HepG2 (cell line): ENCODE results near the gene MYCT1. TPM values are rescaled to one million over a fixed set of nuclear protein-coding genes. Genes with fewer than 3 reads are reported as not detected.

ENCODE experiments used
- ATAC-seq: fragments of 200-7000 bp; cut with Tn5 transposase; 3 replicates; pipeline ENCODE4 v1.9.1; 2020; ENCODE audit warnings: mild to moderate bottlenecking, moderate library complexity
- BruUV-seq: library from RNA; stranded (reverse); fragments of 400-500 nt; replicated peaks from 2 replicates; lab custom pipeline; 2021; lab: Mats Ljungman, UMichigan
- CTCF ChIA-PET: fragments of 300-600 bp; formaldehyde crosslinking; extraction: SDS; loops from one replicate; lab custom pipeline; 2021; ENCODE audit warnings: low total read pairs, inconsistent platforms, low intra/inter-chr PET ratio; lab: Yijun Ruan, JAX
- POLR2A ChIA-PET: fragments of 350-600 bp; sonication (Branson Sonifier 250); formaldehyde crosslinking; loops from one replicate; lab custom pipeline; 2020; ENCODE audit warnings: antibody characterized with exemption, inconsistent platforms; lab: Yijun Ruan, JAX
- DNase-seq: peaks from one replicate; pipeline ENCODE4 v3.0.0-alpha.2; 2015; ENCODE audit warnings: low spot score
- FAIRE-seq: peaks from 3 replicates; lab custom pipeline; 2011; peaks lifted over from hg19 to GRCh38; lab: Jason Lieb, UNC
- H2AFZ ChIP-seq: one replicate; pipeline ENCODE4 v1.6.1; 2011; ENCODE audit warnings: low read length, inconsistent platforms
- H3K27ac ChIP-seq: fragments of 300-600 bp; 3 replicates; pipeline ENCODE4 v1.8.0; 2011; ENCODE audit warnings: mixed run types, mild to moderate bottlenecking, mixed read lengths, low read length, inconsistent platforms; ENCODE audit not compliant: insufficient read depth; ENCODE audit errors: extremely low read length
- H3K27me3 ChIP-seq, 2 experiments: fragments of 200-600 bp in 1 of 2; 2 replicates in 1 of 2; 3 replicates in 1 of 2; pipeline versions ENCODE4 v1.6.0 to v1.8.0; 2011; ENCODE audit warnings: low read length in 2 of 2, mild to moderate bottlenecking in 2 of 2, moderate library complexity in 2 of 2, inconsistent platforms in 1 of 2; ENCODE audit not compliant: insufficient read depth in 2 of 2, control insufficient read depth in 1 of 2
- H3K36me3 ChIP-seq, 2 experiments: fragments of 200-600 bp in 1 of 2; replicated peaks in 1 of 2; 2 replicates in 1 of 2; 3 replicates in 1 of 2; pipeline versions ENCODE4 v1.5.1 to v1.8.0; 2011; ENCODE audit warnings: low read length in 2 of 2, inconsistent platforms in 1 of 2; ENCODE audit not compliant: insufficient read depth in 2 of 2, control insufficient read depth in 1 of 2
- H3K4me1 ChIP-seq: 2 replicates; pipeline ENCODE4 v1.5.1; 2012; ENCODE audit warnings: low read length, inconsistent platforms; ENCODE audit not compliant: insufficient read depth
- H3K4me2 ChIP-seq: 2 replicates; pipeline ENCODE4 v1.6.0; 2011; ENCODE audit warnings: low read depth, low read length, inconsistent platforms
- H3K4me3 ChIP-seq, 3 experiments: fragments of 200-600 bp in 1 of 3; sonication (generic), shearing (Covaris generic) in 1 of 3; replicated peaks in 1 of 3; 2 replicates each; pipeline ENCODE4 v1.5.1; 2011 to 2016; ENCODE audit warnings: low read length in 3 of 3, inconsistent platforms in 2 of 3, low read depth in 2 of 3, mild to moderate bottlenecking in 2 of 3, control low read depth in 1 of 3, mixed read lengths in 1 of 3; ENCODE audit not compliant: insufficient read depth in 1 of 3
- H3K79me2 ChIP-seq: one replicate; pipeline ENCODE4 v1.6.1; 2011; ENCODE audit warnings: low read length, inconsistent platforms; ENCODE audit not compliant: insufficient read depth
- H3K9ac ChIP-seq: 2 replicates; pipeline ENCODE4 v1.6.0; 2011; ENCODE audit warnings: mild to moderate bottlenecking, low read depth, low read length, inconsistent platforms; ENCODE audit not compliant: insufficient read depth
- H3K9me3 ChIP-seq: 2 replicates; pipeline ENCODE4 v1.5.1; 2012; ENCODE audit warnings: mild to moderate bottlenecking, low read length
- H4K20me1 ChIP-seq: 2 replicates; pipeline ENCODE4 v1.6.0; 2011; ENCODE audit warnings: inconsistent platforms, mild to moderate bottlenecking, low read length, moderate library complexity; ENCODE audit not compliant: insufficient read depth
- AKNA ChIP-seq: sonication (generic); formaldehyde crosslinking; IDR thresholded peaks from 2 replicates; pipeline ENCODE4 v1.4.0; 2020; ENCODE audit warnings: missing genetic modification reagents, borderline replicate concordance
- CAMTA2 ChIP-seq: sonication (generic); formaldehyde crosslinking; IDR thresholded peaks from 2 replicates; pipeline ENCODE4 v1.4.0; 2020; ENCODE audit warnings: mild to moderate bottlenecking, missing genetic modification reagents, borderline replicate concordance
- CTCF ChIP-seq: sonication (generic); formaldehyde crosslinking; IDR thresholded peaks from 2 replicates; pipeline ENCODE4 v1.5.0; 2020; ENCODE audit warnings: mild to moderate bottlenecking, missing genetic modification reagents, moderate library complexity
- ETS1 ChIP-seq: sonication (generic); formaldehyde crosslinking; IDR thresholded peaks from 2 replicates; pipeline ENCODE4 v1.4.0; 2020; ENCODE audit warnings: missing genetic modification reagents
- MTF1 ChIP-seq: sonication (generic); formaldehyde crosslinking; IDR thresholded peaks from 2 replicates; pipeline ENCODE4 v1.5.0; 2020; ENCODE audit warnings: missing genetic modification reagents
- MTF2 ChIP-seq: sonication (generic); formaldehyde crosslinking; IDR thresholded peaks from 2 replicates; pipeline ENCODE4 v1.5.0; 2020; ENCODE audit warnings: missing genetic modification reagents, borderline replicate concordance
- NR1H2 ChIP-seq: sonication (generic); formaldehyde crosslinking; IDR thresholded peaks from 2 replicates; pipeline ENCODE4 v1.8.1; 2022; ENCODE audit warnings: low read depth, missing genetic modification reagents, borderline replicate concordance
- SRF ChIP-seq: IDR thresholded peaks from 2 replicates; pipeline ENCODE4 v1.6.1; 2011; ENCODE audit warnings: mild to moderate bottlenecking, low read depth, low read length, moderate library complexity
- YEATS4 ChIP-seq: sonication (generic); formaldehyde crosslinking; IDR thresholded peaks from 2 replicates; pipeline ENCODE4 v1.4.0; 2020; ENCODE audit warnings: missing genetic modification reagents, borderline replicate concordance
- ZNF367 ChIP-seq: sonication (generic); formaldehyde crosslinking; IDR thresholded peaks from 2 replicates; pipeline ENCODE4 v1.4.0; 2020; ENCODE audit warnings: missing genetic modification reagents, borderline replicate concordance
- ZSCAN30 ChIP-seq: sonication (generic); formaldehyde crosslinking; IDR thresholded peaks from 2 replicates; pipeline ENCODE4 v1.5.0; 2020; ENCODE audit warnings: mild to moderate bottlenecking, missing genetic modification reagents
- WGBS: methylation state at CpG from one replicate; pipeline ENCODE4 v1.1.6; 2017; ENCODE audit warnings: low lambda C conversion rate; 5-methylcytosine and 5-hydroxymethylcytosine counted together
- in situ Hi-C: cut with HindIII; loops from 2 replicates; pipeline ENCODE4 v1.10.0; 2017; ENCODE audit warnings: low pct_unique_long_range_greater_than_20kb; ENCODE audit not compliant: extremely low pct_ligation_motif_present
- intact Hi-C: fragments of 100-400 bp; cut with micrococcal nuclease; formaldehyde crosslinking; loops from one replicate; pipeline ENCODE4 v1.10.0; 2022; ENCODE audit not compliant: unreplicated experiment
- polyA plus RNA-seq, 8 experiments: library from polyadenylated mRNA; depleted of rRNA in 3 of 8; stranded (reverse) in 7 of 8; unstranded in 1 of 8; fragments of >200 nt; fragmentation: Illumina TruSeq in 4 of 8; extraction: Trizol in 4 of 8; gene quantifications; 2 replicates each; pipeline versions ENCODE4 v1.2.1 to v1.2.3, GENCODE V29; 2011 to 2016; ENCODE audit warnings: low read depth in 4 of 8, missing spikeins in 1 of 8, mixed read lengths in 1 of 8; ENCODE audit not compliant: insufficient read depth in 1 of 8
- total RNA-seq, 5 experiments: library from RNA; depleted of rRNA; stranded (reverse); fragments of >200 nt; fragmentation: Illumina TruSeq; extraction: Trizol; gene quantifications; 2 replicates each; pipeline ENCODE4 v1.2.3, GENCODE V29; 2016; ENCODE audit warnings: low read depth in 1 of 5

MYCT1 gene
- total and polyA plus RNA-seq, 2 of the 13 experiments (the other 11 are each of a cell fraction or from before 2014, with no cell fraction given) = not detected

- Histone ChIP-seq H2AFZ (no peak overlapping the region), H3K36me3 (no peaks in the 10 kb centered on the region), H3K79me2 (no peaks in the 10 kb centered on the region), H3K9me3 (no peaks in the 10 kb centered on the region), H3K27ac (no peak overlapping the region), H3K27me3 (no peaks in the 10 kb centered on the region), H3K4me1 (no peaks in the 10 kb centered on the region), H4K20me1 (no peaks in the 10 kb centered on the region), H3K4me3 (no peak overlapping the region), H3K4me2 (no peak overlapping the region), H3K9ac (no peak overlapping the region)
- ATAC-seq (no peak), FAIRE-seq (no peak), DNase-seq (no peak)
- WGBS = 1% methylated on average over 7 of the region's 7 CpGs
- peak; percentile 72 for TF ChIP-seq SRF
- no peak for TF ChIP-seq AKNA (CRISPR knock-in tag)
- TF ChIP-seq CTCF (CRISPR knock-in tag) = peak; percentile 14; the same call in 1 of the 2 replicates
- TF ChIP-seq CAMTA2 (CRISPR knock-in tag) = no peak
- no peak for TF ChIP-seq YEATS4 (CRISPR knock-in tag)
- TF ChIP-seq MTF1 (CRISPR knock-in tag) = no peak
- TF ChIP-seq ETS1 (CRISPR knock-in tag) = no peak
- no peak for TF ChIP-seq NR1H2
- TF ChIP-seq ZNF367 (CRISPR knock-in tag) = no peak
- no peak for TF ChIP-seq ZSCAN30
- no peak for TF ChIP-seq MTF2 (CRISPR knock-in tag)
- BruUV-seq = no TSS peak
- CTCF ChIA-PET = no interaction called here
- POLR2A ChIA-PET = no interaction called here
- intact Hi-C loops = no loop called here
- in situ Hi-C loops = no loop called here
These were observed 3.6 kb downstream of the MYCT1 start for GRCh38 chr6:152701081-152701862.
